NCI-H1694 (cell line): Measurements from ENCODE around the gene BRPF1.
A peak's percentile ranks its signal among the peaks of the same experiment; 100 is the strongest.

ENCODE experiments used
- DNase-seq: peaks from one replicate; lab custom pipeline; 2025; lab: John Stamatoyannopoulos, UW

The BRPF1 gene

GRCh38 chr3:9701006-9701405 is 30.5 kb upstream of the BRPF1 start:
- DNase-seq: no peak

- DNase-seq: no peak
These were observed 29.8 kb upstream of the BRPF1 start for GRCh38 chr3:9701711-9702110.

GRCh38 chr3:9703240-9703639 is 28.3 kb upstream of the BRPF1 start:
- no peak for DNase-seq

- DNase-seq: no peak
These were observed 27.7 kb upstream of the BRPF1 start, which contains the start of gene CPNE9 for GRCh38 chr3:9703736-9704346. TSS of gene CPNE9 (plus strand) at chr3:9703833. CDS start at chr3:9703997, 164 bp downstream.

- DNase-seq: no peak
These were observed 26.9 kb upstream of the BRPF1 start for GRCh38 chr3:9704347-9705322.

GRCh38 chr3:9710174-9710739 is 21.3 kb upstream of the BRPF1 start:
- DNase-seq: no peak

- DNase-seq: no peak
These were observed 19.1 kb upstream of the BRPF1 start for GRCh38 chr3:9712415-9712814.

GRCh38 chr3:9713142-9713541 is 18.4 kb upstream of the BRPF1 start:
- no peak for DNase-seq

- DNase-seq: no peak
These were observed 16.4 kb upstream of the BRPF1 start for GRCh38 chr3:9715136-9715535.

- DNase-seq: no peak
These were observed 15.6 kb upstream of the BRPF1 start for GRCh38 chr3:9715764-9716437.

GRCh38 chr3:9716801-9717555 is 14.6 kb upstream of the BRPF1 start:
- no peak for DNase-seq

GRCh38 chr3:9717563-9717962 is 14.0 kb upstream of the BRPF1 start:
- DNase-seq: no peak

GRCh38 chr3:9718118-9718517 is 13.4 kb upstream of the BRPF1 start:
- no peak for DNase-seq

GRCh38 chr3:9721015-9721699 is 10.4 kb upstream of the BRPF1 start:
- DNase-seq: no peak

GRCh38 chr3:9721700-9722060 is 9.9 kb upstream of the BRPF1 start:
- no peak for DNase-seq

GRCh38 chr3:9725775-9726515 is 5.6 kb upstream of the BRPF1 start:
- no peak for DNase-seq

- DNase-seq: peak; percentile 41
These were observed 4.4 kb upstream of the BRPF1 start for GRCh38 chr3:9727041-9727595.

- no peak for DNase-seq
These were observed 3.8 kb upstream of the BRPF1 start for GRCh38 chr3:9727743-9728142.

GRCh38 chr3:9729419-9729818 is 2.1 kb upstream of the BRPF1 start:
- no peak for DNase-seq

GRCh38 chr3:9730657-9731205 is 804 bp upstream of the BRPF1 start:
- DNase-seq: no peak
